CD4-positive, alpha-beta T cell treated with Interleukin-6 for 4 hours (primary cell): ENCODE results near the gene ZDHHC14.
"Not testable (repeated sequence)": the region's sequence is repeated elsewhere in the genome, so short reads cannot be mapped to it uniquely, and the experiment has no call there.

ENCODE experiments used
- DNase-seq: peaks from one replicate; pipeline ENCODE4 v3.0.0-alpha.2; 2020; ENCODE audit warnings: mixed read lengths

Gene ZDHHC14

GRCh38 chr6:157584036-157584435 is 203.0 kb downstream of the ZDHHC14 start:
- no peak for DNase-seq

- DNase-seq: no peak
Measured at GRCh38 chr6:157585274-157586087, 204.5 kb downstream of the ZDHHC14 start.

DNA sequence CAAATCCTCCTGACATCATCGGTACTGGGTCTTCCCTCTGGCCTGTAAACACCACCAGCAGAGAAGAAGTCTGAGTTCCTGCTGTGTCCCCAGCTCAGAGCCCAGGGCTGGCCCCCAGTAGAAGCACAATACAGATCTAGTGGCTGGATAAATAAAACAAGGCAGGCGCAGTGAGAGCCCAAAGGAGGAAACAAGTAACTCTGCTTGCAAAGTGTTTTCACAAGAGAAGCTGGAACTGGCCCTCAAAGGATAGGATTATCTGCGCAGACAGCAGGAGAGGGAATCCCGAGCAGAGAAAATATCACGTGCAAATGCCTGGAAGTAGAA is 205.1 kb downstream of the ZDHHC14 start:
- DNase-seq: no peak

DNA sequence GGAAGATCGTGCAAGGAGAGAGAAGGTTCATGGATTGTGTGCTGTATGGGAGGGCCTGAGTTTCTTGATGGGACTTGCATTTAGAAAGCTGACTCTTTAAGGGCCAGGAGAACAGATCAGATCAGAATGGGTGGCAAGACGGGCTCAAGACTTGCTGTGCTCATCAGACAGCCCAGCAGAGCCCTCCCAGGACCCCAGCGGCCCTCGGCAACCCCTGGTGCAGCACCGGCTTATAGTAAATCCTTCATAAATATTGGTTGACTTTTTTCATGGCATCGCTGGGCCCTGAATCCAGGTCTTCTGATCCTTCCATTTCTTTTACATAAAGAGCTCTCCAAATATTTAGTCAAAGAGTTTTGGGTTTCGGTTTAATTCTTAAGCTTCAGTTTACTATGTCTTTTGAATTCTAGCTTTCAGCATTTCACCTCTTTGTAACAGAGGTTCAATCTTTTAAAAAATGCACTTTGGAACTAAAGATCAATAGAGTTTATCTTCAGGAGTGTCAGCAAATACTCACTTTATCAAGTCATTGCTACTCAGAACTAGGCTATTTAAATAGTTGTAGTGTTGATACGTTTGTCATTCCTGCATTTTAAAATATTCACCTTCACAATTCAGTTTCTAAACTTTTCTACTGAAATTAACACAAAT is 205.6 kb downstream of the ZDHHC14 start:
- DNase-seq: no peak

- no peak for DNase-seq
Measured at GRCh38 chr6:157587127-157587926, 206.3 kb downstream of the ZDHHC14 start.

GRCh38 chr6:157590654-157591053 is 209.7 kb downstream of the ZDHHC14 start:
- DNase-seq: not testable (repeated sequence)

DNA sequence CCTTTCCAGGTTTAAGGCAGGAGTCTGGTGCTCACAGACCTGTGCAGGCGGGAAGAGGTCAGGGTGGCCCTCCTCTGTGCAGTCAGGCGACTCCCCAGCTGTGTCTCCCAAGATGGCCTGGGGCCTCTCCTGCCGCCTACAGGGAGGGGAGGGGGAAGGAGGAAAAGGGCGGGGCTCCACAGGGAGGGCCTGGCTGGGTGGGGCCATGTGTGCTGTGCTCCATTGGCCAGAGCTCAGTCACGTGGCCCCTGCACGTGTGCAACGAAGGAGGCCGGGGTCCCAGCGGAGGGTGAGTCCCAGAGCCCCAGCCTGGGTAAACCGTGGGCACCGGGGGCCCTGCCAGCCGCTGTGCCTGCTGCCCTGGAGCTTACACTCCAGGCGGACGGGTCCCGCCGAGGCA is 211.6 kb downstream of the ZDHHC14 start:
- no peak for DNase-seq

DNA sequence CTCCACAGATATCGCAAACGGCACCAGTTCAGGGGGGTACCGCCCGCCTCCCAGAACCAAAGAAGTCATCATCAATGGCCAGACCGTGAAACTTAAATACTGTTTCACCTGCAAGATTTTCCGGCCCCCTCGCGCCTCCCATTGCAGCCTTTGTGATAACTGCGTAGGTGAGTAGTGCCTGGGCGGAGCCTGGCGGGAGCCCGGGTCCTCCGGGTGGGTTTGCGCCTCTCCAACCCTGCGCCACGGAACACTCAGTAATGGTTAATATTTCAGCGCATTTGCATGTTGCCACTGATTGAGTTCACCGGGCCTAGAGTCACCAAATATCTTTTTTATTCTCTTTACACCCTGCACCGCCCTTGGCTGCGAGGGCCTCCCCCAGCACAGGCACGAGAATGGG is 212.0 kb downstream of the ZDHHC14 start:
- DNase-seq: no peak

- DNase-seq: no peak
Measured at GRCh38 chr6:157593596-157593995, 212.6 kb downstream of the ZDHHC14 start.

DNA sequence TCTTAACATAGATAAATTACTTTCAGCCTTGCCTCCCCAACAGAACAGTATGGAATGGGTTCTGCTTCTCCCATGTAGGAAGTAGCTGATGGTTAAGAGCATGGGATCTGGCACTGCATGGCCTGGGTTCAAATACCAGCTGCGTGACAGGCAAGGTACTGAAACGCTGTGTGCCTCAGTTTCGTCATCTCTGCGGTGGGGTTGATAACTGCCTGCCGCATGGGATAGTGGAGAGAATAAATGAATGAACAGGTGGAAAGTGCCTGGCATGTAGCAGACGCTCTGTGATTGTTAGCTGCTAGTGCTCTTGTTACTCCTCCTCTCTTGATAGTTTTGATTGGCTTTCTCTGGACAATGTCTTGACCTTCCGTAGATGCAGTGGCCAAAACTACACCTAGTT is 213.3 kb downstream of the ZDHHC14 start:
- DNase-seq: no peak

DNA sequence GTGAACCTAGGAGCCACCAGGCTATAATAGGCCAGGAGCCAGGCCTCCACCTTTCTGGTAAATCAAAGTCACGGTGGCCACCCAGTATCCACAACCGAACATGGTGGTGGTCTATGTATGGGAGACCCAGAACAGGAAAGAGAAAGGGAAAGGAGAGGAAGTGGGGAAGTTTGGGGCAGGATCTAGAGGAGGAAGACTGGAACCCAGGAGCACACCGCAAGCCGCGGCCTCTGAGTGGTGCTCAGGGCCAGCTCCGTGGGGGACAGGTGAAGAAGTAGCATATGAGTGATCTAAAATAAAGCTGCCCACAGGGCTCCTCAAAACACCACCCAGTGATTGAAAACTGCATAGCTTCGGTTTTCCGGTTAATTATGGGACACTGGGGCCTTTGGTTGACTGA is 214.8 kb downstream of the ZDHHC14 start:
- DNase-seq: no peak

- no peak for DNase-seq
Measured at GRCh38 chr6:157596461-157596860, 215.5 kb downstream of the ZDHHC14 start.

DNA sequence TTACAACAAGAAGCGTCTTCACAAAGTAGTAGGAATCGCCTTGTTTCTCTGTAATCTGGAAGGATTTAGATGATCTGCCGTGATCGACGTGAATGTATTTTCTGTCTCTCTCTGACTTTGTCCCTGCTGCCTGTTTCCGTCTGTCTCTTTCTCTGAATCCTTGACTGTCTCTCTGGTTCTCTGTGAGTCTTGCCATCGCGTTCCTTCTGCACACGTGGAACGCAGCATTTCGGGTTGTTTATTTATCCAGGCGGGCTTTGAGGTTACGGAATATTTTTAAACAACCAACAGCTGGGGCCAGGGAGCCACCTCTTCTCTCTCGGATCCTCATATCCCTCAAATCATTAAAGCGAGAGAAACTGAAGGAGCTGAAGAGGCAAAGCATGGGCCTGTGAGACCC is 215.9 kb downstream of the ZDHHC14 start:
- DNase-seq: no peak

- DNase-seq: peak; percentile 42
Measured at GRCh38 chr6:157597461-157598312, 216.7 kb downstream of the ZDHHC14 start.

DNA sequence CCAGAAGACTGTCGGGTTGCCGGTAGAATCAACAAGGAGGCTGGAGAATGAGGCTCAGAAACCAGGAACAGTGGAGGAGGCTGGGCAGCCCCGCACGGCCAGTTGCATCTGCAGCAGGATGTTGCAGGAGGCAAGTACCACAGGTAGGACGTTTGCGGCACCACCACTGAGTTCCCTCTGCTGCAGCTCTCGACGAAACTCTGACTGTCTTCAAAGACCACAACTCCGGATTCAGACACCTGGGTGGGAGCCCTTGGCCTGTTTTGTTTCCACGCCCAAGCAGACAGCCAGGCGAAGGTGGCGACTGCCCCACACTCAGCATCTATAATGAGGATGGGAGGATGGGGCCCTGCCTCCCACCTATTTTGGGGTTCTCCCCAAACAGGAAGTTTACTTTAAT is 218.2 kb downstream of the ZDHHC14 start:
- DNase-seq: no peak

- DNase-seq: no peak
Measured at GRCh38 chr6:157600807-157601206, 219.8 kb downstream of the ZDHHC14 start.

GRCh38 chr6:157602521-157603295 is 221.7 kb downstream of the ZDHHC14 start:
- DNase-seq: no peak

- no peak for DNase-seq
Measured at GRCh38 chr6:157603314-157603940, 222.4 kb downstream of the ZDHHC14 start.

GRCh38 chr6:157603971-157604370 is 223.0 kb downstream of the ZDHHC14 start:
- no peak for DNase-seq

DNA sequence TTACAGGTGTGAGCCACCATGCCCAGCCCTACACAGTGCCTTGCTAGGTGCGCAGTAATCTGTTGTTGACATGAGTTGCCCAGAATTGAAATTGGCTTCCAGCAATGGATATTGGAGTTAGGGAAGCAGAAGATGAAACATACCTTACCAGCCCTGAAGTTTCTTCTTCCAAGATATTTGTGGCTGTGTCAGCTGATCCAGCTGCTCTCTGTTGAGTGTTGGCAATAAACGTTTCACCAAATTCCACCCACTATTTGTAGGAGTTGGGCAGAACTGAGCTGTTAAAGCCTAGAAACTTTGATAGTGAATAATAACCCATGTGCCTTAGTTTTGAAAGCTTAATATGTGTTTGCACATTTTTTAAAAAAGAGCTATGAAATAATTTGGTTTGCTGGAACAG is 223.8 kb downstream of the ZDHHC14 start:
- DNase-seq: no peak

- DNase-seq: no peak
Measured at GRCh38 chr6:157605484-157605883, 224.5 kb downstream of the ZDHHC14 start.

DNA sequence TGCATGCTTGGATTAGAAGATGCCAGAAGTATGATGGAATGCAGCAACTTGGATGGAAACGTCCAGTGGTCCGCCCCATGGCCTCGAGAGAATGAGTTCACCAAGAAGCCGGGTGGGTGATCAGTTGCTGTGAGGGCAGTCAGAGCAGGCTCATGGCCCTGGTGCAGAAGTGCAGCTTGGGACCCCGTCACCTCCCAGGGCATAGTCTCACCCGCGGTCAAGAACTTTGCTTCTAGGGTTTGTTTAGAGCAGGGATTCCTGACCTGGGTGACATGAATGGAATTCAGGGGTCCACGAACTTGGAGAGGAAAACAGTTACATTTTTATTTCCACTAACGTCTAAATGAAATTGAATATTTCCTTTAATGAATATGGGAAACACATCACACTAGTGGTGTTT is 225.5 kb downstream of the ZDHHC14 start:
- DNase-seq: no peak
